GM19099 (cell line): ENCODE results near the gene TMEM263.

Experiments used
- POLR2A ChIP-seq: IDR thresholded peaks from 3 replicates; pipeline ENCODE4 v1.6.1; 2011; ENCODE audit warnings: low read depth; ENCODE audit not compliant: insufficient read length; ENCODE audit errors: extremely low read depth

TMEM263 gene

DNA sequence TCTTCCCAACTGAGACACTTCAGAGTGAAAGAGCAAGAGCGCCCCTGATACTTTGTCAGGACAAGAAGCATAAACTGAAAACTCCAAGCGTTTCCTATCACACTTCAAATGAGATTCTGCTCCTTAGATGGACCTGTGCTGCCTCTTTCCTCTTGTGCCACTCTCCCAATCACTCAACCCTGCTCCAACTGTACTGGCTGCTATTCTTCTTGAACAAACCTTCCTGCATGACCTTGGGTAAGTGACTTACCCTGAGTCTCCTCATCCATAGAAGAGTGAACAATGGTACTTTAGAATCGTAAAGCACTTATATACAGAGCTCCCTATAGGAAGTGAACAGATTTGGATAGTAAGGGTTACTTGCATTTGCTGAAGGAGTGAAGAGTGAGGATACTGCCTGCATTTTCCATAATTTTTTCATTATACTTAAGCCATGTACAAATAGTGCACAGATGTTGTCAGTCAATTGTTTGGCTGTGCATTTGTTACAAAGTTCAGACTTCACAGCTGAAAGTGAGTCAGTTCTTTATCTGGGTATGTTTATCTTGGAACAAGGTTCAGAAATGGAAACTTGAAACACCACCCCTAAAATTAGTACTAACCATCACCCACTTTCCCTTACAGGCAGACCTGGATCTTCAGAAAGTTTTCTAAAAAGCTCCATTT, 20.4 kb downstream of the TMEM263 start:
- TF ChIP-seq POLR2A = no peak

DNA sequence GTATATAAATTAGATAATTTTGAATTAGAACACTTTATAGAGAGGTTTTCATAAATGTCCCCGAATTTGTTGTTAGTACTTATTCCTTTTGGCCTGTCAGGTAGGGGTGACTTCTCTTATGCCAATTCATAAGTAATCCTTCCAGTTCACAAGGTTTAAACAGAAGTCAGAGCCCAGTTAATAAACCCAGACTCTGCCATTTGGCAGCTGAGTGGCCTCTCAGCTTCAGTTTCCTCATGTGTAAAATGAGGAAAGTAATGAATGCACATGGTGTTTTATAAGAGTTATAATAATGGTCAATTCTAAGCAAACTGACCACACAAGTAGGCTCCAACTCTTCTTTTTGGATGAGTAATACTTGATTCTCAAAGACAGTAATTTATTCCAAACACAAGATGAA, 21.0 kb downstream of the TMEM263 start:
- TF ChIP-seq POLR2A = no peak

DNA sequence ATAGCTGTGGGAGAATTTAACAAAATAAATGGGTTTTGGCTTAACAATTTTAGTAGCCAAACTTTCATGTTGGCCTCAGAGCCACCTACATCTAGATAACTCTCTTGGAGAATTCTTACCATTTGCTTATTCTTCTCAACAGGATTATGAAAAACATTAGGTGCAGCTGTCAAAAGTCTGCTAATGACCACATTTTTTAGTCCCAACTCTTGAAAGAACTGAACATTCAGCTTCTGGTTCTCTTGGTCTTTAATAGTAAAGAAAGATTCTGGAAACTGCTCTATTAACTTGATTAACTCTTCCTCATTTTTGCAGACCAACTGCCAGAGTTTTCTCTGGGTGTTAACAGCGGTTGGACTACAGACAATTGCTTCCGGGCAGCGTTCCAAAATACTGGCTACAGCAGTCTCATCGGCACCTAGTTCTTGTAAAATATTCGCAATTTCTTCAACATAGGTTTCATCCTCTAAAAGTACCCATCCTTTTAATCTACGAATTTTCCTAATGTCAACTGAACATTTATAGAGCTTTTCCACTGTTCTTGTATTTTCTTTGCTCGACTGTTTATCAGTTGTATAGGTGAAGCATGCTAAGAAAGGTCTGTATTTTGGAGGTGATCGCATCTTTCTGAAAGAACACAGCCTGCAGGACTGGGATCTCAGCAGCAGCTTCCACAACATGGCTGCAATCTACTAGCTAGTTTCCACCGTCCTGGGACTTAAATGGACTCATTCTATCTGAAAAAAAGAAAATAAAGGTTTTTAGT, 22.5 kb downstream of the TMEM263 start:
- TF ChIP-seq POLR2A = no peak

DNA sequence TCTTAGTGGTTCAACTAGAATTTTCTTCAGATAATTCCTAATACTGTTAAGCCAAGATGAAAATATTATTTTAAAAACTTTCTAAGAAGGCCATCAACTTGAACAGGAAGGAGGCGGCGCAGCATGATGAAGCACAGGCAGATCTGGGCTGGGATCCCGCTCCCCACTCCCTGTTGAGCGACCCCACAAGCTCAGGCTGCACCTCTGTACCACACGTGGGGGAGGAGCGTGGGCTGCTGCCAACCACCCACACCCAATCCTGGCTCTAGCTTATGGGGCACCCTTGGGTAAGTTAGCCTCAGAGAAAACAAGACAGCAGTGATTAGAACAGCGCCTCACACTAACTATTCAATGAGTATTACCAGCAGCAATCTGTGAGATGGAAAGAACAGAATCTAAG, 25.2 kb downstream of the TMEM263 start:
- TF ChIP-seq POLR2A = no peak

DNA sequence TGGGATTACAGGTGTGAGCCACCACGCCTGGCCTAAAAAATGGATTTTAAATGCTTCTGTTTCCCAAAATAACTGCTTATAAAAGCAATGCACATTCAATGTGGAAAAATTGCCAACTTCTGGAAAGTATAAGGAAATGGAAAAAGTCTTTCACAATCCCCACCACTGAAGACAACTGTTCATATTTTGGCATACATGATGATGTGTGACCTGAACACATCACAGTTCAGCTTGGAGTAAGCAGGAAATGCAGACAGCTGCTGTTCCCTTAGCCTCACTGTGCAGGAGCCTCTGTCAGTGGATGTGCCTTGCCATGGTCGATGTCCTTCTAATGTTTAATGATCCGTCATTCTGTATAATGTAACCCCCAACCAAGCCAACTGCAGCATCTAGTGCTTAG, 26.1 kb downstream of the TMEM263 start:
- TF ChIP-seq POLR2A = no peak

DNA sequence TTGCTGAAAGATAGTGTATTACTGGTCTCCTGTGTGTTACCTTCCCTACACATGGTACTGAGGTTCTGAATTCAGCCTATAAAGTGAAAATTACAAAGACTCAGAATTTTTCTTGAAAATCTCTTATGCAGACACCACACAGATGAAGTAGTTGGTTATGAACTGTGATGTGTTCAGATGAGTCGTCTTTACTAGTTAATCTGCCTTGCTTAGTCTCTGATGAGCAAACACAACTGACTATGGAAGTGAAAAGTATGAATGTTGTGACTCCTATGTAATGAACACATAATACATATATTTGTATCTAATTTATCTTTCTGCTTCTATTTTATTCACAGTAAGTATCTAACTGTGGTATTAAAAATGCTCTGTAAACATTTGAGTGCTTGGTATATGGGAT, 26.5 kb downstream of the TMEM263 start:
- no peak for TF ChIP-seq POLR2A

DNA sequence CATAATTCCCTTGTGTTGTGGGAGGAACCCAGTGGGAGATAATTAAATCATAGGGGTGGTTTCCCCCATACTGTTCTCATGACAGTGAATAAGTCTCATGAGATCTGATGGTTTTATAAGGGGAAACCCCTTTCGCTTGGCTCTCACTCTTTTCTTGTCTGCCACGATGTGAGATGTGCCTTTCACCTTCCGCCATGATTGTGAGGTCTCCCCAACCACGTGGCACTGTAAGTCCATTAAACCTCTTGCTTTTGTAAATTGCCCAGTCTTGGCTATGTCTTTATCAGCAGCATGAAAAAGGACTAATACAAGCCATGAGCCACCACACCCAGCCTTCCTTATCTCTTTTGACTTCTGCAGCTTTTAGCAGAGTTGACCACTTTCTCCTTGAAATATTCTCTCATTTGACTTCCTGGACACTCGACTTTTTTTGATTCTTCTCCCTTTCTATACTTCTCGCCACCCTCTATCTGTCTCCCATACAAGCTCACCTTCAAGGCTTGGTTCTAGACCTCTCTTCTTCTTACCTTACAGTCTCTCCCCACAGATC, 29.0 kb downstream of the TMEM263 start:
- TF ChIP-seq POLR2A = no peak

DNA sequence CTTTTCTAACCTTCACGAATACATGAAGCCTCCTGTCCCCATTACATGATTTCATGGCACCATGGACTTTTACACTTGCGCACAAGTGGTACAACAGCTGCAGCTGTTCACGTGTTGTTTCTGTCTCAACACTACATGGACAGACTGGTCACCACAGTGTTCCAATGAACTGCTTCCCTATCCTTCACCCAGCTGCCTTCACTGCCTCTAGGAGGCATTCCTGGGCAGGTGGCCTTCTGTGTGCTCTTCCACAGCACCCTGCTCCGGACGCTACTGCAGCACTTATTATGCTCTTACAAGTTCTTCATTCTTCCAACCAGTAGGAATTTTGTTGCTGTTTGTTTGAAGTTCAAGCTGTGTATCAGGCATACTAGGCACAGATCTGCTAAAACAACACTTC, 29.8 kb downstream of the TMEM263 start:
- TF ChIP-seq POLR2A = no peak

DNA sequence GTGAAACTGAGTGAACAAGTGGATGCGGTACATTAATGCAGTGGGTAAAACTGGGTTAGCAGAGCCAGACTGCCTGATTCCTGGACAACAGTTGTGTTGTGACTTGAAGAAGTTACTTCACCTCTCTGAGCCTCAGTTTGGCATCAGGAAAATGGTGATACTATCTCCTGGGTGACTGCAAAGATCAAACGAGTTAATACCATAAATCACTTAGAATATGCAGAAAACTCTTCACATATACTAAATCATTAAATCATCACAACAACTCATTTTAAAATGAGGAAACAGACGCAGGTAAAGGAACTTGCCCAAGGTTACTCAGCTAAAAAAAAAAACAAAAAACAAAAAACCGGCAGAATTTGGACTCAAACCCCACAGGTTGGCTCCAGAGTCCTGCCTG, 30.4 kb downstream of the TMEM263 start:
- TF ChIP-seq POLR2A = no peak

DNA sequence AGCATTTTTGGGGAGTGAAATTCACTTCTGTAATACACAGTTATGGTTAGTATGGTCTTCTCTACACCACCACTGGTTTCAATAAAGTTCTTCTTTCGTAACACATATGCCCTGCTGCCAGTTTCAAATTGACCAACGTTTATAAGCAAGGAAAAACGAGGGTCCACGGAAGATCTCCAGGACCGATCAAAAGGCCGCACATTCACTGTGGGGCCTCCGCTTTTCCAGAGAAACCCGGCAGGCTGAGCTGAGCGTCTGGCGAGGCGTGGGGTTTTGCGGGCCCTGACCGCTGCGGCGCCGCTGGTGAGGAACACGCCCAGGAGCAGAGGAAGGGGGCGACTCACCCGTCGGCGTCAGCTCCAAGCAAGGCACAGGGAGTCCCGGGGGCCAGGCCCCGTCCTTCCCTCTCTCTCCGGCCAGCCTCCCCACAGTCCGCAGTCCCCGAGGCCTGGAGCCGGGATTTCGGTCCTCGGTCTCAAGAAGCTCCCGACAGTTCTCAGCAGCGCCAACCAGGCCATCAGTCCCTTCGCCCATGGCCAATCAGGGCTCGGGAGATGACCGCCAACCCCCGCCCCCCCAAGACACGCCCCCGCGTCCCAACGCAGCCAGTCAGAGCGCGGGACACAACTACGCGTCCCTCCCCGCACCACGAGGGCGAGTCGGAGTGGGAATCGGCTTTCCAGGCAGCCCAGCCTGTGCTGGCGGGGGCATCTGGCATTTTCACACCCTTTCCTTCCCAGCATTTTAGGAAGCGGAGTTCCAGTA, 31.1 kb downstream of the TMEM263 start, which contains the start of gene MTERF2:
TSS of gene MTERF2 (minus strand) at position 522 of the 765 bp plus-strand sequence. CDS start 8,432 bp downstream, outside the sequence.
- TF ChIP-seq POLR2A = peak; percentile 75

DNA sequence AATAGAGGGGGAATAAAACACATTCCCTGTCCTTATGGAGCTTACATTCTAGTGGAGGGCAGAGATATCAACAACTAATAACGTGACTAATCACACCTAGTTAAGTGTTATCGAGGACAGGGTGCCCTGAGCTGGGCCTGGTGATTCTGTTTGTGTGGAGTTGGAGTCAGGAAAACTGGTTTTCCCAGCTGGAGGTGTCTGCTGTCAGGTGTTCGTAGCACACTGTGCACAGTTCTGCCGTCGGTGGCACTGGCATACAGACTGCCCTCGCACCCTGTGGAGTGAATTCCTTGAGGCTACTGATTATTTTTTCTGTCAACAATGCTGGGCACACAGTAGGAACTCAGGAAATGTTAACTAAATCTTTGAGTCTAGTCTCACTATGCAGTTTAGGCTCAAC, 32.1 kb downstream of the TMEM263 start:
- no peak for TF ChIP-seq POLR2A

DNA sequence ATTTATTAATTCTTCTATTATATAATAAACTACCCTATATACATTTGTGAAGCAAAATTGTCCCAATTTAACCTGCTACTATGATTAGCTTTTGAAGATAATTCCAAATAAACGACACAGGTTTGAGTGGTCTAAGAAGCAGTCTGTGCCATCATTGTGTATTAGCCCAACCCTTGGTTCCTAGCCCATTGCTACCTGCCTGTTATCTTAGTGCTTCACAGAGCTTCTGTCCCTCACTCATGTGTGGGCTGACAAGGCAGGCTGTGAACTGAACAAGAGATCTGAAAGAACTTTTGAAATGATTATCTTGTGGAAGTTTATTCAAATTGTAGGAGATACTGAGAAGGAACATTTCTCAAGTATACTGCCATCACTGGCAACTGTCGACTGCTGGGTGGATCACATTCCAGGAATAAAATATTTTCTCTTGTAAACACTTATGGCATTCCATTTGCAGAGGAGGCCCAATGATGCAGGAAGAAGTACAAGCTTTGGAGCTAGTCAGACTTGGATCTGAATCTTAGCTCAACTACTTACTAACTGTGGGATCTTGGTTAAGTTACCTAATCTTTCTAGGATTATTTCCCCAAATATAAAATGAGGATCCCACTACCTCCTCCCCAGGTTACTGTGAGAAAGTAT, 39.0 kb downstream of the TMEM263 start:
- no peak for TF ChIP-seq POLR2A

DNA sequence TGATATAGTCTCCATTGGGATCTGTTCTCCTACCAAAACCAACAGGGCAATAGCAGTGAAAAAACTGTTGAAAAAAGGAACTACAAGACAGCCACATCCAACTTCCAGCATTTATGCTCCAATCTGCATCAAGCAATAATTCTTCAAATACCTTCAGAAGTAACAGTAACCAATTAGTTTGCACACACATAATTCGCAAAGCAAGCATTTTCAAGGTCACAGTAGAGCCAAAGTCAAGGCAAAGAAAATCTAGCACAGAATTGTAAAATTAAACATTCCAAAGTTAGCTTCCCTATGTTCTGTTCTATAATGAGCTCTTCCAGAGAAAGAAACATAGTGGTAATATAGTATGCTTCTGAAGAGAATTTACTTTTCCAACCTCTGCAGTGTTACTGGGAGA, 42.2 kb downstream of the TMEM263 start:
- TF ChIP-seq POLR2A = no peak

DNA sequence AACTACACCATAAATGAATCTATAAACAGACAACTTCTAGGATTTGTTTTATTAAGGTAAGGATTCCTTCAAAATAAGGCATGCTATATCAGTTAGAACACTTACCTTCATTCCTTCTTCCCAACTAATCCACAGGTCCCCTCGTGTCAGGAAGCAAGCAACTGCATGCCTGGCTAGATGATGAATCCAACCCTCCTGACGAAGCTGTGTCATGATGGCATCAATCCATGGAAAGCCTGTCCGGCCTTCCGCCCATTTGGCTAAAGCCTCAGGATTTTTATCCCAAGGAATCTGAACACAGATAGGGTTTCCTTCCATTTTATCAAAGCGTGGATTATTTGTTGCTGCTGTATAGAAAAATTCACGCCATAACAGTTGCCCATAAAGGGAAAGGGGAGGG, 43.7 kb downstream of the TMEM263 start:
- no peak for TF ChIP-seq POLR2A

DNA sequence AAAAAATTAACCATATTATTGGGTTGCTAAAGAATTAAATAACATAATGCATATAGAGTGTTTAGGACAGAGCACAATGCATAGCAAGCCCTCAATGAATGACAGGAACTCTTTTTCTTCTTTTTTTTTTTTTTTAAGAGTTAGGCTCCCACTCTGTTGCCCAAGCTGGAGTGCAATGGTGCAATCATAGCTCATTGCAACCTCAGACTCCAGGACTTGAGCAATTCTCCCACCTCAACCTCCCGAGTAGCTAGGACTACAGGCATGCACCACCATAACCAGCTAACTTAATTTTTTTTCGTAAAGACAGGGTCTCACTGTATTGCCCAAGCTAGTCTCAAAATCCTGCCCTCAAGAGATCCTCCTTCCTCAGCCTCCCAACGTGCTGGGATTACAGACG, 51.7 kb downstream of the TMEM263 start:
- TF ChIP-seq POLR2A = no peak

DNA sequence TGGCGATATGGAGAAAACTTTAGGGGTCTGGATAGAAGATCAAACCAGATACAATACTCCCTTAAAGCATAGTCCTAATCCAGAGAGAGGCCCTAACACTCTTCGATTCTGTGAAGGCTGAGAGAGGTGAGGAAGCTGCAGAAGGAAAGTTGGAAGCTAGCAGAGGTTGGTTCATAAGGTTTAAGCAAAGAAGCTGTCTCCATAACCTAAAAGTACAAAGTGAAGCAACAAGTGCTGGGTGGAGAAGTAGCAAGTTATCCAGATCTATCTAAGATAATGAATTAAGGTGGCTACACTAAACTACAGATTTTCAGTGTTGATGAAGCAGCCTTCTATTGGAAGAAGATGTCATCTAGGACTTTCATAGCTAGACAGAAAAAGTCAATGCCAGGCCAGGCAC, 55.8 kb downstream of the TMEM263 start:
- no peak for TF ChIP-seq POLR2A
